HG03432 (cell line): ENCODE results near the gene PDIA2.
A peak's percentile ranks its signal among the peaks of the same experiment; 100 is the strongest.
"Not testable (repeated sequence)": the region's sequence is repeated elsewhere in the genome, so short reads cannot be mapped to it uniquely, and the experiment has no call there.

Experiments
- ATAC-seq: cut with Tn5 transposase; IDR thresholded peaks from one replicate; pipeline ENCODE4 v1.9.1; 2021; ENCODE audit warnings: mild to moderate bottlenecking, moderate library complexity; ENCODE audit not compliant: unreplicated experiment

Gene PDIA2

GRCh38 chr16:324451-325334, 41.7 kb downstream of the PDIA2 start:
- peak; percentile 51 for ATAC-seq

- ATAC-seq: no peak
Measured at GRCh38 chr16:325375-326145, 42.6 kb downstream of the PDIA2 start.

GRCh38 chr16:330741-331140, 47.8 kb downstream of the PDIA2 start:
- no peak for ATAC-seq

GRCh38 chr16:331181-331814, 48.3 kb downstream of the PDIA2 start:
- not testable (repeated sequence) for ATAC-seq

GRCh38 chr16:333406-334094, 50.6 kb downstream of the PDIA2 start:
- no peak for ATAC-seq

GRCh38 chr16:334164-334832, 51.3 kb downstream of the PDIA2 start:
- not testable (repeated sequence) for ATAC-seq

- not testable (repeated sequence) for ATAC-seq
Measured at GRCh38 chr16:334861-335632, 52.1 kb downstream of the PDIA2 start.

GRCh38 chr16:336269-336668, 53.3 kb downstream of the PDIA2 start:
- no peak for ATAC-seq
